ENCODE data around the gene HIGD2A. TPM values are rescaled to one million over a fixed set of nuclear protein-coding genes. Genes with fewer than 3 reads are reported as not detected.

HIGD2A gene
- total and polyA plus RNA-seq, 2 donors (not counting 3 experiments of a cell fraction or from before 2014, with no cell fraction given): 96.2 to 210 TPM

DNA sequence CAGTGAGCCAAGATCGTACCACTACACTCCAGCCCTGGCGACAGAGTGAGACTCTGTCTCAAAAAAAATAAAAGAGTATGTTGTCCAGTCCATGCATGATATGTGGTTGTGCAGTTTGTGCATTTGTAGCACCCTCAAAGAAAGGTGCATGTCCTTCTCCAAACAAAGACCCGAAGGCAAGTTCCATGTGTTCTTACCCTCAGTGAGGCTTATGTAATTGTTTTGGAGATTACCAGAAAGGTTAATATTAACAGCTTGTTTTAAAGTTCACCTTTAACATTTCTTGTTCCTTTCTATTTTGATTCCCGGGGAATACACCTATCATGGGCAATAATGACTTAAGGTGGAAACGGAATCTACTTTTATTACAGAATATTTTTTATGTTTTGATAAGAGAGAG lies 49.2 kb upstream of the HIGD2A start:
- H3K27ac ChIP-seq (ENCODE audit: insufficient read depth, low read depth, low read length): no peak overlapping the region
- H2AFZ ChIP-seq (ENCODE audit: low read depth, low read length): no peak overlapping the region
- no peaks in the 10 kb centered on the region for H3K4me1 ChIP-seq (ENCODE audit: control insufficient read depth, extremely low read depth, insufficient read depth, low read length)
- no peaks in the 10 kb centered on the region for H3K9me3 ChIP-seq (replicated peaks; ENCODE audit: control insufficient read depth, insufficient read depth, low read length)
- CTCF ChIA-PET: interaction anchor here (1.1 kb wide), 1 partner anchor 13 kb away, joined by 3 read pairs; no protein-coding TSS in a partner anchor
- H3K9me1 ChIP-seq (replicated peaks; ENCODE audit: control insufficient read depth, extremely low read depth, insufficient read depth, low read length): no peaks in the 10 kb centered on the region
- no peak overlapping the region for H3K9ac ChIP-seq (replicated peaks; ENCODE audit: extremely low read depth, insufficient read depth, low read length)
- POLR2A ChIA-PET: no interaction called here
- intact Hi-C loops (cut with micrococcal nuclease) (no loop called here), dilution Hi-C loops (cut with MboI; ENCODE audit: extremely low pct_ligation_motif_present, low sequenced_read_pairs) (no loop called here)
- FAIRE-seq: no peak
- no peaks in the 10 kb centered on the region for H3K27me3 ChIP-seq (ENCODE audit: control insufficient read depth in 2 of 2, insufficient read depth in 2 of 2, low read length in 2 of 2)
- H3K4me2 ChIP-seq (ENCODE audit: insufficient read depth, low read length): no peak overlapping the region
- H3K36me3 ChIP-seq (ENCODE audit: control insufficient read depth in 2 of 2, extremely low read depth in 1 of 2, insufficient read depth in 2 of 2, low read length in 2 of 2): peaks cover 2 to 5% of the 10 kb centered on the region in 2 experiments
- H3K79me2 ChIP-seq (ENCODE audit: control insufficient read depth, insufficient read depth, low read length): no peaks in the 10 kb centered on the region
- no peak for TF ChIP-seq MYC (IDR thresholded peaks at IDR 0.05; ENCODE audit: low read depth, low read length)
- TF ChIP-seq, protein P1, sequence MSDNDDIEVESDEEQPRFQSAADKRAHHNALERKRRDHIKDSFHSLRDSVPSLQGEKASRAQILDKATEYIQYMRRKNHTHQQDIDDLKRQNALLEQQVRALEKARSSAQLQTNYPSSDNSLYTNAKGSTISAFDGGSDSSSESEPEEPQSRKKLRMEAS (IDR thresholded peaks at IDR 0.05; ENCODE audit: insufficient read depth, insufficient read length): no peak
- TF ChIP-seq JUN (IDR thresholded peaks at IDR 0.05; ENCODE audit: borderline replicate concordance, insufficient read depth, insufficient read length, low read depth): no peak
- no peak for TF ChIP-seq POLR2AphosphoS5 (IDR thresholded peaks at IDR 0.05; ENCODE audit: insufficient read depth, low read depth, low read length)
- no peak for TF ChIP-seq POLR2A (IDR thresholded peaks at IDR 0.05; ENCODE audit: low read depth, low read length)
- no peak for TF ChIP-seq FOS (IDR thresholded peaks at IDR 0.05; ENCODE audit: borderline replicate concordance, insufficient read depth, low read length)
- TF ChIP-seq EZH2 (IDR thresholded peaks at IDR 0.05; ENCODE audit: borderline replicate concordance, low read depth, low read length, severe bottlenecking): no peak
- no peak for TF ChIP-seq GATA2 (IDR thresholded peaks at IDR 0.05; ENCODE audit: insufficient read depth, insufficient read length, low read depth, low read length)
- no peak for TF ChIP-seq CTCF (IDR thresholded peaks at IDR 0.05; ENCODE audit: extremely low read depth in 1 of 2, insufficient read depth in 1 of 2, low read depth in 1 of 2, low read length in 2 of 2)
- H4K20me1 ChIP-seq (replicated peaks; ENCODE audit: control insufficient read depth, extremely low read depth, insufficient read depth, low read length): no peaks in the 10 kb centered on the region
- no TSS peak for BruUV-seq (replicated peaks)
- DNase-seq (ENCODE audit: low read depth, low spot score): no peak
- H3K4me3 ChIP-seq (replicated peaks in 1 of 3; ENCODE audit: insufficient read depth in 1 of 3, low read depth in 1 of 3, low read length in 3 of 3): no peak overlapping the region
